Loucy (cell line): ENCODE data around the gene NUDT3.

Experiments used
- CTCF ChIP-seq: fragments of 200-600 bp; sonication (generic); conservative IDR thresholded peaks from 2 replicates; pipeline ENCODE4 v1.5.1; 2014; ENCODE audit warnings: mild to moderate bottlenecking, antibody characterized with exemption, low read length
- EZH2phosphoT487 ChIP-seq: fragments of 200-600 bp; IDR thresholded peaks from 2 replicates; pipeline ENCODE4 v1.6.1; 2018; ENCODE audit warnings: antibody characterized with exemption, mild to moderate bottlenecking, moderate library complexity, borderline replicate concordance

GRCh38 chr6:34317172-34317477, 75.3 kb downstream of the NUDT3 start:
- no peak for TF ChIP-seq CTCF
- TF ChIP-seq EZH2phosphoT487: no peak
